DOHH2 (cell line): Measurements from ENCODE around the gene SOBP.
A peak's percentile ranks its signal among the peaks of the same experiment; 100 is the strongest.

Source experiments
- H3F3A ChIP-seq: fragments of 200-600 bp; sonication (generic), shearing (Covaris generic); 2 replicates; pipeline ENCODE4 v1.6.0; 2016; ENCODE audit warnings: antibody characterized with exemption, mild to moderate bottlenecking; ENCODE audit not compliant: control insufficient read depth, insufficient read depth
- H3K27ac ChIP-seq: fragments of 200-600 bp; sonication (generic); 2 replicates; pipeline ENCODE4 v1.5.1; 2014; ENCODE audit warnings: low read depth, mild to moderate bottlenecking, low read length, moderate library complexity
- H3K27me3 ChIP-seq: fragments of 200-600 bp; sonication (generic); 2 replicates; pipeline ENCODE4 v1.6.1; 2014; ENCODE audit warnings: mild to moderate bottlenecking, low read length, mixed read lengths; ENCODE audit not compliant: control insufficient read depth
- H3K36me3 ChIP-seq: fragments of 200-600 bp; sonication (generic); 2 replicates; pipeline ENCODE4 v1.6.1; 2014; ENCODE audit warnings: mild to moderate bottlenecking, low read length, moderate library complexity, mixed read lengths; ENCODE audit not compliant: control insufficient read depth
- H3K4me1 ChIP-seq: fragments of 200-600 bp; sonication (generic); 2 replicates; pipeline ENCODE4 v1.6.1; 2014; ENCODE audit warnings: mild to moderate bottlenecking, low read length, mixed read lengths; ENCODE audit not compliant: control insufficient read depth
- H3K4me2 ChIP-seq: fragments of 200-600 bp; sonication (generic); 2 replicates; pipeline ENCODE4 v1.6.0; 2014; ENCODE audit warnings: mild to moderate bottlenecking, low read length, moderate library complexity
- H3K4me3 ChIP-seq: fragments of 200-600 bp; sonication (generic); 2 replicates; pipeline ENCODE4 v1.5.1; 2014; ENCODE audit warnings: mild to moderate bottlenecking, low read length, mixed read lengths
- H3K79me2 ChIP-seq: fragments of 200-600 bp; sonication (generic); 2 replicates; pipeline ENCODE4 v1.6.1; 2014; ENCODE audit warnings: mild to moderate bottlenecking, low read length, mixed read lengths; ENCODE audit not compliant: control insufficient read depth
- H3K9me2 ChIP-seq: fragments of 200-600 bp; sonication (generic); replicated peaks from 2 replicates; pipeline ENCODE4 v1.6.1; 2014; ENCODE audit warnings: mild to moderate bottlenecking, low read length, mixed read lengths; ENCODE audit not compliant: control insufficient read depth
- H3K9me3 ChIP-seq: fragments of 200-600 bp; sonication (generic); 2 replicates; pipeline ENCODE4 v1.6.1; 2014; ENCODE audit warnings: antibody characterized with exemption, low read length, mixed read lengths; ENCODE audit not compliant: control insufficient read depth, insufficient read depth
- H4K20me1 ChIP-seq: fragments of 200-600 bp; sonication (generic); 2 replicates; pipeline ENCODE4 v1.6.0; 2014; ENCODE audit warnings: low read depth, mild to moderate bottlenecking, antibody characterized with exemption, low read length, moderate library complexity; ENCODE audit not compliant: control insufficient read depth, insufficient read depth
- CTCF ChIP-seq: fragments of 200-600 bp; sonication (generic); IDR thresholded peaks from one replicate; pipeline ENCODE4 v1.5.1; 2014; ENCODE audit warnings: antibody characterized with exemption, mild to moderate bottlenecking, low read depth, low read length; ENCODE audit not compliant: poor library complexity, severe bottlenecking
- EZH2phosphoT487 ChIP-seq: fragments of 200-600 bp; sonication (generic); IDR thresholded peaks from 2 replicates; pipeline ENCODE4 v1.6.1; 2017; ENCODE audit warnings: borderline replicate concordance, mild to moderate bottlenecking, antibody characterized with exemption, low read length, moderate library complexity, mixed read lengths

Gene SOBP

GRCh38 chr6:107491760-107492660, 2.1 kb downstream of the SOBP start:
- no peaks in the 10 kb centered on the region for H4K20me1 ChIP-seq
- H3K36me3 ChIP-seq, result peaks cover 3% of the 10 kb centered on the region; the same call in 1 of the 2 replicates
- peaks cover 11% of the 10 kb centered on the region for H3F3A ChIP-seq
- no peaks in the 10 kb centered on the region for H3K9me2 ChIP-seq
- no peak overlapping the region for H3K27ac ChIP-seq
- H3K4me3 ChIP-seq, result peak overlapping the region; percentile 87
- peaks cover 63% of the 10 kb centered on the region for H3K79me2 ChIP-seq
- H3K4me2 ChIP-seq, result peak overlapping the region; percentile 89
- H3K4me1 ChIP-seq, result peaks cover 75% of the 10 kb centered on the region
- no peak for TF ChIP-seq CTCF
- TF ChIP-seq EZH2phosphoT487, result no peak
- peaks cover 13% of the 10 kb centered on the region for H3K27me3 ChIP-seq
- H3K9me3 ChIP-seq, result no peaks in the 10 kb centered on the region

GRCh38 chr6:107493158-107494057, 3.5 kb downstream of the SOBP start:
- H3K4me1 ChIP-seq, result peaks cover 66% of the 10 kb centered on the region

GRCh38 chr6:107495196-107495643, 5.3 kb downstream of the SOBP start:
- H3K27ac ChIP-seq, result no peak overlapping the region
- TF ChIP-seq EZH2phosphoT487 (no peak), CTCF (no peak)

More at GRCh38 chr6:107493158-107494057, 3.5 kb downstream of the SOBP start:
- H3K9me3 ChIP-seq, result no peaks in the 10 kb centered on the region
- H3K4me3 ChIP-seq, result 0 out of 2 replicates have a peak overlapping the region, but pooled peaks have one; percentile 0
- no peaks in the 10 kb centered on the region for H4K20me1 ChIP-seq
- H3K36me3 ChIP-seq, result peaks cover 3% of the 10 kb centered on the region; the same call in 1 of the 2 replicates
- no peaks in the 10 kb centered on the region for H3K9me2 ChIP-seq
- H3K4me2 ChIP-seq, result peak overlapping the region; percentile 89
- H3K27ac ChIP-seq, result no peak overlapping the region
- H3K27me3 ChIP-seq, result peaks cover 2% of the 10 kb centered on the region
- TF ChIP-seq EZH2phosphoT487 (no peak), CTCF (no peak)
- peaks cover 4% of the 10 kb centered on the region; the same call in 1 of the 2 replicates for H3F3A ChIP-seq
- H3K79me2 ChIP-seq, result peaks cover 69% of the 10 kb centered on the region

More at GRCh38 chr6:107495196-107495643, 5.3 kb downstream of the SOBP start:
- H3K36me3 ChIP-seq, result peaks cover 3% of the 10 kb centered on the region; the same call in 1 of the 2 replicates
- peaks cover 4% of the 10 kb centered on the region; the same call in 1 of the 2 replicates for H3F3A ChIP-seq
- no peaks in the 10 kb centered on the region for H3K9me2 ChIP-seq
- H3K4me1 ChIP-seq, result peaks cover 60% of the 10 kb centered on the region
- peak overlapping the region; percentile 89 for H3K4me2 ChIP-seq
- H3K27me3 ChIP-seq, result no peaks in the 10 kb centered on the region
- no peaks in the 10 kb centered on the region for H4K20me1 ChIP-seq
- no peaks in the 10 kb centered on the region for H3K9me3 ChIP-seq
- peak overlapping the region; percentile 31 for H3K4me3 ChIP-seq
- peaks cover 83% of the 10 kb centered on the region for H3K79me2 ChIP-seq
